HG03442 (cell line): ENCODE measurements around the gene ARHGAP19.
"Not testable (repeated sequence)": the region's sequence is repeated elsewhere in the genome, so short reads cannot be mapped to it uniquely, and the experiment has no call there.

ENCODE experiments used
- ATAC-seq: cut with Tn5 transposase; IDR thresholded peaks from one replicate; pipeline ENCODE4 v1.9.1; 2021; ENCODE audit warnings: mild to moderate bottlenecking, moderate library complexity; ENCODE audit not compliant: unreplicated experiment

Gene ARHGAP19

GRCh38 chr10:97290076-97290475 lies 2.4 kb downstream of the ARHGAP19 start:
- not testable (repeated sequence) for ATAC-seq

- no peak for ATAC-seq
These were observed 11.7 kb downstream of the ARHGAP19 start for GRCh38 chr10:97280783-97281182.

- ATAC-seq, result no peak
These were observed 13.2 kb downstream of the ARHGAP19 start for GRCh38 chr10:97279121-97279815.

- ATAC-seq, result no peak
These were observed 13.9 kb downstream of the ARHGAP19 start for GRCh38 chr10:97278491-97278989.

- ATAC-seq, result no peak
These were observed 14.9 kb downstream of the ARHGAP19 start for GRCh38 chr10:97277551-97277950.

- no peak for ATAC-seq
These were observed 17.6 kb downstream of the ARHGAP19 start for GRCh38 chr10:97274828-97275227.

- no peak for ATAC-seq
These were observed 18.7 kb downstream of the ARHGAP19 start for GRCh38 chr10:97273700-97274099.

GRCh38 chr10:97270523-97271154 lies 21.8 kb downstream of the ARHGAP19 start:
- ATAC-seq, result no peak

GRCh38 chr10:97267671-97268070 lies 24.8 kb downstream of the ARHGAP19 start:
- no peak for ATAC-seq

- not testable (repeated sequence) for ATAC-seq
These were observed 27.3 kb downstream of the ARHGAP19 start for GRCh38 chr10:97265095-97265494.

- ATAC-seq, result no peak
These were observed 28.5 kb downstream of the ARHGAP19 start for GRCh38 chr10:97263971-97264370.

GRCh38 chr10:97261656-97262055 lies 30.8 kb downstream of the ARHGAP19 start:
- ATAC-seq, result no peak

GRCh38 chr10:97261183-97261582 lies 31.3 kb downstream of the ARHGAP19 start:
- no peak for ATAC-seq

GRCh38 chr10:97259119-97259518 lies 33.3 kb downstream of the ARHGAP19 start:
- ATAC-seq, result no peak

GRCh38 chr10:97256356-97256755 lies 36.1 kb downstream of the ARHGAP19 start:
- no peak for ATAC-seq

GRCh38 chr10:97255512-97256293 lies 36.7 kb downstream of the ARHGAP19 start:
- ATAC-seq, result no peak

GRCh38 chr10:97254694-97255093 lies 37.7 kb downstream of the ARHGAP19 start:
- ATAC-seq, result no peak

GRCh38 chr10:97250952-97251351 lies 41.5 kb downstream of the ARHGAP19 start:
- no peak for ATAC-seq

- ATAC-seq, result no peak
These were observed 48.6 kb downstream of the ARHGAP19 start for GRCh38 chr10:97243836-97244235.

- ATAC-seq, result no peak
These were observed 53.6 kb downstream of the ARHGAP19 start for GRCh38 chr10:97238855-97239254.

GRCh38 chr10:97235353-97235752 lies 57.1 kb downstream of the ARHGAP19 start:
- no peak for ATAC-seq

GRCh38 chr10:97234400-97234799 lies 58.0 kb downstream of the ARHGAP19 start:
- ATAC-seq, result no peak
